GM19193 (cell line): ENCODE measurements around the gene EIF4G3.
A peak's percentile ranks its signal among the peaks of the same experiment; 100 is the strongest.

ENCODE experiments used
- POLR2A ChIP-seq: IDR thresholded peaks from 4 replicates; pipeline ENCODE4 v1.6.1; 2011; ENCODE audit not compliant: insufficient read depth, insufficient read length; ENCODE audit errors: extremely low read depth

EIF4G3 gene

DNA sequence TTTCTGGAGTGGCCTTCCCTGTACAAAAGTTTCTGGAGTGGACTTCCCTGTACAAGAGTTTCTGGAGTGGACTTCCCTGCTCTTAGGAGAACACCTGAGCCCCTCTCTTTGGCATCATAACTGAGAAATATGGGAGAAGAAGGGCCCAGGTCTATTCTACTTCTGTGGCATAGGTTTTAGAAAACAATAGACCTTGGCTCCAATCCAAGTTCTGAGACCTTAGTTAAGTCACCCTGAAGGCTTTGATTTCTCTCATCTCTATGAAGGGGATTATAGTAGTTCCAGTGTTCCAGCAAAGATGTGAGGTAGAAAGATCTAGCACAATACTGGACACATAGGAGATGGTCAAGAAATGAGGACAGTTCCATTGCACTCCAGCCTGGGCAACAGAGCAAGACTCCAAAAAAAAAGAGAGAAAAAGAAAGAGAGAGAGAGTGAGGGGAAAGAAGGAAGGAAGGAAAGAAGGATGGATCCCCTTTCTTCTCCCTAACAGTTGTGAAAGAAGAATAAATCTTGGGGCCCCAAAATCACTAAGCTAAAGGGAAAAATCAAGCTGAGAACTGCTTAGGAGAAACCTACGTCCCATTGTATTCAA lies 13.3 kb upstream of the EIF4G3 start:
- no peak for TF ChIP-seq POLR2A

GRCh38 chr1:21189421-21189820 lies 12.7 kb upstream of the EIF4G3 start:
- no peak for TF ChIP-seq POLR2A

DNA sequence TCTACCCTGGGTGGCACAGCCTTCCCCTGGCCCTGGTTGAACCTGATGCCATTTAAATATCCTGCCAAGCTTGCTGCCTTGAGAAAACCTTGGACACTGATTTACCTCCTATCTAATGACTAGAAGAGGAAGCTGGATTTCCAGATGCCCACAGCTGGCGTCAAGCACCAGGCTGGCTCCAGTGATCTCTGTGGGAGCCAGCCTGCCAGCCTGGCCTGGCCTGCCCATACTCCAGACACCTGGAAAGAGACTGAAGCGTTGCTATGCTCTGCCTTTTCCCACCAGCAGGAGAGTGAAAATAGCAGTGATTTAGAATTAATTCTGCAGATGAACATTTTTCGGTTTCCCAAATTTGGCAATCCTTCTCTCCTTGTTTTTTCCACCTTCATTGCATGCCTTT lies 11.5 kb upstream of the EIF4G3 start:
- TF ChIP-seq POLR2A: no peak

GRCh38 chr1:21185221-21185731 lies 8.6 kb upstream of the EIF4G3 start:
- TF ChIP-seq POLR2A: no peak

GRCh38 chr1:21184276-21184675 lies 7.6 kb upstream of the EIF4G3 start:
- no peak for TF ChIP-seq POLR2A

- TF ChIP-seq POLR2A: no peak
Observed at GRCh38 chr1:21182181-21182731, 5.6 kb upstream of the EIF4G3 start.

- peak; percentile 25 for TF ChIP-seq POLR2A
Observed at GRCh38 chr1:21175670-21176581, 771 bp downstream of the EIF4G3 start.

GRCh38 chr1:21175324-21175669 lies 1.4 kb downstream of the EIF4G3 start:
- TF ChIP-seq POLR2A: no peak

DNA sequence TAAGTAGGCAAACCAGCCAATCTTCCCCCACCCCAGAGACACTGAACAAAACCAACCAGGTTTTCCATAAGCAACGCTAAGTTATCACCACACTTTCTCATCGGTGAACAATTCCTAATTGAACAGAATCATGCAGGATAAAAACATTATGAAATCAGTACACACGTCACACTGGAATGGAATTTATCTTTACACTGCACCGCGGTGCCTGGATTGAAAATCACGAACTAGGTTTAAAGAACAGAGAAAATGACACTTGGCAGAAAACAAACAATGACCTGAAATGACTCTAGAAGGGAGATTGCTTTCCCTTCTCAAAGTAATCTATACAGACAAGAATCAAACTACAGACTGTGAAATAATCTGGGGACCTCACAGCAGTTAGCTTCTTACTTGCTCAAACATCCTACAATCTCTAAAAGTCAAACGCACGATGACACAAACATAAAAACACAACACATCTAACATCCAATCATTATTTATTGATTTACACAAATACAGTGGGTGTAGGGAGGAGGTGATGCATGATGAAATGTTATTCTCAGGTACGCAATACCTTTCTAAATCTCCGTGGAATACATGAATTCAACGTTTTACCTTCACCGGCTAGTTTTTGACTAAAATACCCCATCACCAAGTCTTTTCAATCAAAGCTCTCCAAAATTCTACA lies 1.9 kb downstream of the EIF4G3 start:
- TF ChIP-seq POLR2A: no peak

DNA sequence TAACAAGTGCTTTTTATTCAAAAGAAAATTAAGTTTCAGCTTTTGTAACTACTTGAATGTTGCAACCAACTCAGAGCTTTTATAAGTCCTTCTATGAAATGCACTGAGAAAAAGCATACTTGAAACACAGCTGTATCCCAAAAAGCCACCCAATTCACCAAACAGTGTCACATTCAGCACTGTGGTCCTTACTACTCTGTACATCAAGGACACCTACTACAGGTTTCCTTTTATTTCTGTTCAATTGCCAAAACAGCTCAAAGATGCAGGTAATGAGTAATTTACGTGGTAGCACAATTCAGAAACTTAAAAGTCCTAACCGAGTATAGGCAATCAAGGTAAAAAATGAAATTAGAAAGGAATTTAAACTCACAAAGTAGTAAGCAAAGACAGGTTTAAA lies 2.5 kb downstream of the EIF4G3 start:
- no peak for TF ChIP-seq POLR2A

GRCh38 chr1:21168444-21168843 lies 8.3 kb downstream of the EIF4G3 start:
- TF ChIP-seq POLR2A: no peak

- TF ChIP-seq POLR2A: no peak
Observed at GRCh38 chr1:21165646-21166045, 11.1 kb downstream of the EIF4G3 start.

DNA sequence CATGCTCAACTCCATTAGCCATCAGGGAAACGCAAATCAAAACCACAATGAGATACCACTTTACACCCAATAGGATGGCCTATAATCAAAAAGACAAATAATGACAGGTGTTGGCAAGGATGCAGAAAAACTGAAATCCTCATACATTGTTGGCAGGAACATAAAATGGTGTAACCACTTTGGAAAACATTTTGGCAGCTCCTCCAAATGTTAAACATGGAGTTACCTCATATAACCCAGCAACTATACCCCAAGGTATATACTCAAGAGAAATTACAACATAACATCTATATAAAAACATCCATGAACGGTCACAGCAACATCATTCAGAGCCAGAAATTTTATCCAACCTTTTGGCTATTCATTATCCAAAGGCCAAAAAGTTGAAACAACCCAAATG lies 11.6 kb downstream of the EIF4G3 start:
- no peak for TF ChIP-seq POLR2A

DNA sequence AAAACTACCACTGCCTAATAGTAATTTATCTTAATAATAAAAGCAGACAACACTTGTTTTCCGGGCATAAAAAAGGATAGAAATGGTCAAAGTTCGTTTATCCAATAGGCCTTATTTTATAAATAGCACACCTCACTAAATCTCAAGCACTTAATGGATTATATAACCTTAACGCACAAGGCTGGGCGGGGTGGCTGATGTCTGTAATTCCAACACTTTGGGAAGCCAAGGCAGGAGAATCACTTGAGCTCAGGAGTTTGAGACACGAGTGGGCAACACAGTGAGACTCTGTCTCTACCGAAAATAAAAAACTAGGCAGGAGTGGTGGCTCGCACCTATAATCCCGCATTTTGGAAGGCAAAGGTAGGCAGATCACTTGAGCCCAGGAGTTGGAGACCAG lies 12.4 kb downstream of the EIF4G3 start:
- TF ChIP-seq POLR2A: no peak

GRCh38 chr1:21162740-21163464 lies 13.8 kb downstream of the EIF4G3 start:
- TF ChIP-seq POLR2A: no peak
